GM12878 (cell line): ENCODE data around the gene MBOAT7. TPM values are rescaled to one million over a fixed set of nuclear protein-coding genes. Genes with fewer than 3 reads are reported as not detected.

Experiments used
- ATAC-seq: fragments of 200-7000 bp; cut with Tn5 transposase; 3 replicates; pipeline ENCODE4 v1.9.1; 2020; ENCODE audit warnings: mild to moderate bottlenecking, moderate library complexity
- BruUV-seq: library from RNA; stranded (reverse); fragments of 400-500 nt; replicated peaks from 2 replicates; lab custom pipeline; 2021; lab: Mats Ljungman, UMichigan
- CTCF ChIA-PET: fragments of 300-600 bp; sonication (Branson Sonifier 250); formaldehyde crosslinking; extraction: SDS; loops from one replicate; lab custom pipeline; 2021; ENCODE audit warnings: inconsistent platforms; lab: Yijun Ruan, JAX
- POLR2A ChIA-PET: fragments of 350-600 bp; formaldehyde crosslinking; extraction: SDS; loops from one replicate; lab custom pipeline; 2021; ENCODE audit warnings: inconsistent platforms; lab: Charles Lee
- RAD21 ChIA-PET: fragments of 300-600 bp; sonication (Branson Sonifier 250); formaldehyde crosslinking; loops from one replicate; lab custom pipeline; 2023; ENCODE audit warnings: antibody characterized with exemption; ENCODE audit not compliant: unreplicated experiment; lab: Charles Lee
- SMC1A ChIA-PET: fragments of 300-600 bp; sonication (Branson Sonifier 250); formaldehyde crosslinking; loops from one replicate; lab custom pipeline; 2023; ENCODE audit not compliant: unreplicated experiment, uncharacterized antibody; lab: Charles Lee
- DNase-seq: peaks from one replicate; pipeline ENCODE4 v3.0.0-alpha.2; 2011; ENCODE audit warnings: low read depth, low spot score
- FAIRE-seq: peaks from 3 replicates; lab custom pipeline; 2011; peaks lifted over from hg19 to GRCh38; lab: Jason Lieb, UNC
- H2AFZ ChIP-seq: 2 replicates; pipeline ENCODE4 v1.6.0; 2011; ENCODE audit warnings: low read depth, low read length, control low read depth; ENCODE audit not compliant: control insufficient read depth
- H3K27ac ChIP-seq: 2 replicates; pipeline ENCODE4 v1.5.1; 2011; ENCODE audit warnings: control low read depth; ENCODE audit not compliant: control insufficient read depth, insufficient read depth
- H3K27me3 ChIP-seq, 2 experiments: replicated peaks in 1 of 2; 2 replicates each; pipeline versions ENCODE4 v1.6.0 to v1.6.1; 2011; ENCODE audit warnings: low read length in 1 of 2; ENCODE audit not compliant: control insufficient read depth in 2 of 2, insufficient read depth in 2 of 2
- H3K36me3 ChIP-seq, 2 experiments: 2 replicates each; pipeline ENCODE4 v1.5.1; 2011; ENCODE audit warnings: low read length in 1 of 2; ENCODE audit not compliant: control insufficient read depth in 2 of 2, insufficient read depth in 2 of 2
- H3K4me1 ChIP-seq: 2 replicates; pipeline ENCODE4 v1.6.1; 2011; ENCODE audit warnings: mild to moderate bottlenecking, low read length, moderate library complexity, mixed read lengths; ENCODE audit not compliant: control insufficient read depth, insufficient read depth
- H3K4me2 ChIP-seq: 2 replicates; pipeline ENCODE4 v1.6.0; 2011; ENCODE audit warnings: control low read depth; ENCODE audit not compliant: control insufficient read depth, insufficient read depth
- H3K4me3 ChIP-seq: fragments of 200-600 bp; sonication (generic); 2 replicates; pipeline ENCODE4 v1.5.1; 2016
- H3K79me2 ChIP-seq: 2 replicates; pipeline ENCODE4 v1.6.0; 2011; ENCODE audit warnings: low read length; ENCODE audit not compliant: control insufficient read depth, insufficient read depth
- H3K9ac ChIP-seq: 2 replicates; pipeline ENCODE4 v1.8.0; 2011; ENCODE audit warnings: low read length, control low read depth, mixed read lengths; ENCODE audit not compliant: control insufficient read depth, insufficient read depth
- H3K9me3 ChIP-seq: replicated peaks from 3 replicates; pipeline ENCODE4 v1.5.1; 2011; ENCODE audit warnings: mild to moderate bottlenecking, low read length; ENCODE audit not compliant: control insufficient read depth, insufficient read depth
- H4K20me1 ChIP-seq: 2 replicates; pipeline ENCODE4 v1.6.0; 2011; ENCODE audit not compliant: control insufficient read depth, insufficient read depth
- BACH1 ChIP-seq: fragments of 450-650 bp; IDR thresholded peaks from 2 replicates; pipeline ENCODE4 v1.6.1; 2017; ENCODE audit warnings: mild to moderate bottlenecking, borderline replicate concordance
- CBX3 ChIP-seq: fragments of 200-600 bp; sonication (generic); IDR thresholded peaks from 2 replicates; pipeline ENCODE4 v1.6.1; 2016; ENCODE audit warnings: low read depth, borderline replicate concordance
- FOXM1 ChIP-seq: IDR thresholded peaks from 2 replicates; pipeline ENCODE4 v1.6.1; 2012; ENCODE audit warnings: low read depth, mild to moderate bottlenecking, inconsistent platforms, low read length, moderate library complexity
- IKZF1 ChIP-seq: fragments of 450-650 bp; conservative IDR thresholded peaks from 2 replicates; pipeline ENCODE4 v1.6.1; 2017; ENCODE audit warnings: antibody characterized with exemption, mild to moderate bottlenecking
- MTA3 ChIP-seq: IDR thresholded peaks from 2 replicates; pipeline ENCODE4 v1.6.1; 2012; ENCODE audit warnings: low read length, inconsistent platforms, borderline replicate concordance
- PAX5 ChIP-seq: IDR thresholded peaks from 2 replicates; pipeline ENCODE4 v1.6.1; 2011; ENCODE audit warnings: low read depth, low read length, borderline replicate concordance
- SIX5 ChIP-seq: IDR thresholded peaks from 2 replicates; pipeline ENCODE4 v1.6.1; 2011; ENCODE audit warnings: mild to moderate bottlenecking, low read depth, low read length, moderate library complexity; ENCODE audit not compliant: severe bottlenecking
- SMAD1 ChIP-seq: fragments of 450-650 bp; IDR thresholded peaks from 2 replicates; pipeline ENCODE4 v1.6.1; 2018; ENCODE audit warnings: mild to moderate bottlenecking, low read depth; ENCODE audit not compliant: partially characterized antibody
- SREBF1 ChIP-seq: IDR thresholded peaks from 2 replicates; pipeline ENCODE4 v1.6.1; 2012; ENCODE audit warnings: mild to moderate bottlenecking, low read length
- WGBS: methylation state at CpG from one replicate; pipeline ENCODE4 v1.1.6; 2016; ENCODE audit warnings: low lambda C conversion rate; ENCODE audit not compliant: insufficient replicate concordance, insufficient coverage; ENCODE audit errors: missing lambda C conversion rate; 5-methylcytosine and 5-hydroxymethylcytosine counted together
- in situ Hi-C: fragments of 300-500 bp; cut with MboI; formaldehyde crosslinking; loops from 9 replicates; pipeline ENCODE4 v1.14.3; 2018; ENCODE audit warnings: mixed read lengths
- intact Hi-C: fragments of 100-400 bp; cut with micrococcal nuclease; formaldehyde crosslinking; loops from one replicate; pipeline ENCODE4 v1.14.2; 2022; ENCODE audit not compliant: unreplicated experiment
- polyA plus RNA-seq, 11 experiments: library from polyadenylated mRNA; depleted of rRNA in 4 of 11; unstranded in 6 of 11; stranded (reverse) in 5 of 11; fragments of >200 nt; fragmentation: Nextera tagmentation in 4 of 11; fragmentation: Illumina TruSeq in 1 of 11; extraction: Ambion mirVana in 4 of 11; extraction: Trizol in 1 of 11; gene quantifications; 1 replicate in 1 of 11; 2 replicates in 10 of 11; pipeline versions ENCODE4 v1.2.1 to v1.2.3, GENCODE V29; 2011 to 2016; ENCODE audit warnings: inconsistent platforms in 2 of 11, missing spikeins in 2 of 11, low read depth in 1 of 11
- total RNA-seq, 4 experiments: library from RNA; depleted of rRNA in 3 of 4; stranded (reverse); fragments of >200 nt in 3 of 4; fragmentation: Illumina TruSeq in 1 of 4; extraction: Trizol in 1 of 4; gene quantifications; 2 replicates each; pipeline versions ENCODE4 v1.2.1 to v1.2.3, GENCODE V29; 2013 to 2021
- TF ChIP-seq, protein P1 (sequence below): fragments of 450-650 bp; formaldehyde crosslinking; IDR thresholded peaks from 2 replicates; pipeline ENCODE4 v1.4.0; 2022; ENCODE audit warnings: mild to moderate bottlenecking, moderate library complexity
- TF ChIP-seq, protein P2 (sequence below): fragments of 450-650 bp; formaldehyde crosslinking; IDR thresholded peaks from 2 replicates; pipeline ENCODE4 v1.5.0; 2022; ENCODE audit warnings: mild to moderate bottlenecking, missing genetic modification characterization

Gene MBOAT7
- total and polyA plus RNA-seq, 10 of the 15 experiments (the other 5 are each of a cell fraction or from before 2014, with no cell fraction given) = 0.69 to 44.5 (median 21.7) TPM

DNA sequence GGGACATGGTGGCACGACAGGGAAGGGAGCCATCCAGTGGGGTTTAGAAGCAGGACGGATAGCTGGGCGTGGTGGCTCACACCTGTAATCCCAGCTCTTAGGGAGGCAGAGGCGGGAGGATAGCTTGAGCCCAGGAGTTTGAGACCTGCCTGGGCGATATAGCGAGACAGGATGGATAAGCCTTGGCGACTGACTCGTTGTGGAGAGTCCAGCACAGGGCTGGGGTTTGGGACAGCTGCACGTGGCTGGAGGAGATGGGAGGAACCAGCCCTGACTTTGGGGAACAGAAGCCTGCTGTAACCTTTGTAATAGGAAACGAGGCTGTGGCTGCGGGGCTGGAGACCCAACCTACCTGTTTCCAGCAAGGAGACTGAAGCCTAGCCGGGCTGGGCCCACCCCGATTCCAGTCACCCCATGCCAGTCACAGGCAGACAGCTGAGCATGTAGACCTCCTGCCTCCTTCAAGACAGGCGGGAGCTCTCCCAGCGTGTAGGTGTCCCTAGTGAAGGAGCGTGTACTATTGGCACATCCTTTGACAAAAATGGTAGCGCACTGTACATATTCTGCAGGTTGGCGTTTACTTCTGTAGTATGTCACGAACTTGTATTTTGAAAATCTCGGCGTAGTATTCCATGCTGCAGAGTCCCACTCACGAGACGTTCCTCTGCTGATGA, 37.9 kb downstream of the MBOAT7 start (continued):
- no peak for TF ChIP-seq CBX3
- no peak for TF ChIP-seq FOXM1
- TF ChIP-seq, protein P1, sequence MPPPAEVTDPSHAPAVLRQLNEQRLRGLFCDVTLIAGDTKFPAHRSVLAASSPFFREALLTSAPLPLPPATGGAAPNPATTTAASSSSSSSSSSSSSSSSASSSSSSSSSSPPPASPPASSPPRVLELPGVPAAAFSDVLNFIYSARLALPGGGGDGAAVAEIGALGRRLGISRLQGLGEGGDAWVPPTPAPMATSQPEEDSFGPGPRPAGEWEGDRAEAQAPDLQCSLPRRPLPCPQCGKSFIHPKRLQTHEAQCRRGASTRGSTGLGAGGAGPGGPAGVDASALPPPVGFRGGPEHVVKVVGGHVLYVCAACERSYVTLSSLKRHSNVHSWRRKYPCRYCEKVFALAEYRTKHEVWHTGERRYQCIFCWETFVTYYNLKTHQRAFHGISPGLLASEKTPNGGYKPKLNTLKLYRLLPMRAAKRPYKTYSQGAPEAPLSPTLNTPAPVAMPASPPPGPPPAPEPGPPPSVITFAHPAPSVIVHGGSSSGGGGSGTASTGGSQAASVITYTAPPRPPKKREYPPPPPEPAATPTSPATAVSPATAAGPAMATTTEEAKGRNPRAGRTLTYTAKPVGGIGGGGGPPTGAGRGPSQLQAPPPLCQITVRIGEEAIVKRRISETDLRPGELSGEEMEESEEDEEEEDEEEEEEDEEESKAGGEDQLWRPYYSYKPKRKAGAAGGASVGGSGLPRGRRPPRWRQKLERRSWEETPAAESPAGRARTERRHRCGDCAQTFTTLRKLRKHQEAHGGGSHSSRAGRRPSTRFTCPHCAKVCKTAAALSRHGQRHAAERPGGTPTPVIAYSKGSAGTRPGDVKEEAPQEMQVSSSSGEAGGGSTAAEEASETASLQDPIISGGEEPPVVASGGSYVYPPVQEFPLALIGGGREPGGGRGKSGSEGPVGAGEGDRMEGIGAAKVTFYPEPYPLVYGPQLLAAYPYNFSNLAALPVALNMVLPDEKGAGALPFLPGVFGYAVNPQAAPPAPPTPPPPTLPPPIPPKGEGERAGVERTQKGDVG (CRISPR knock-in tag) = no peak
- TF ChIP-seq BACH1 = no peak
- no peak for TF ChIP-seq IKZF1
- TF ChIP-seq SIX5 = no peak
- no peak for TF ChIP-seq SREBF1

- Histone ChIP-seq H4K20me1 (no peaks in the 10 kb centered on the region), H3K4me1 (no peaks in the 10 kb centered on the region), H3K9me3 (no peaks in the 10 kb centered on the region), H3K79me2 (no peaks in the 10 kb centered on the region), H3K4me3 (no peak overlapping the region), H3K27ac (no peak overlapping the region), H3K4me2 (no peak overlapping the region), H2AFZ (no peak overlapping the region), H3K27me3 (no peaks in the 10 kb centered on the region), H3K36me3 (peaks cover 32 to 42% of the 10 kb centered on the region in 2 experiments; a peak in 3 of 4 replicates), H3K9ac (no peak overlapping the region)
- ATAC-seq = no peak
- ChIA-PET SMC1A (interaction anchor here (1.5 kb wide), 1 partner anchor 88 kb away, joined by 5 read pairs; no protein-coding TSS in a partner anchor), CTCF (no interaction called here), POLR2A (interaction anchor here (2.0 to 3.1 kb wide), 2 partner anchors 10 to 12 kb away, joined by 6 to 8 read pairs; partner anchors contain the start of gene LENG1), RAD21 (interaction anchor here (1.3 kb wide), 1 partner anchor 12 kb away, joined by 3 read pairs; the partner anchor contains the start of gene CNOT3)
- intact Hi-C loops (no loop called here), in situ Hi-C loops (loop anchor here (25.0 kb wide), 1 partner anchor 1513 kb away; the partner anchor contains the start of gene U2AF2)
- DNase-seq = no peak
- FAIRE-seq = no peak
- 79% methylated on average over 11 of the region's 12 CpGs for WGBS
- BruUV-seq = no TSS peak
- TF ChIP-seq, protein P2, sequence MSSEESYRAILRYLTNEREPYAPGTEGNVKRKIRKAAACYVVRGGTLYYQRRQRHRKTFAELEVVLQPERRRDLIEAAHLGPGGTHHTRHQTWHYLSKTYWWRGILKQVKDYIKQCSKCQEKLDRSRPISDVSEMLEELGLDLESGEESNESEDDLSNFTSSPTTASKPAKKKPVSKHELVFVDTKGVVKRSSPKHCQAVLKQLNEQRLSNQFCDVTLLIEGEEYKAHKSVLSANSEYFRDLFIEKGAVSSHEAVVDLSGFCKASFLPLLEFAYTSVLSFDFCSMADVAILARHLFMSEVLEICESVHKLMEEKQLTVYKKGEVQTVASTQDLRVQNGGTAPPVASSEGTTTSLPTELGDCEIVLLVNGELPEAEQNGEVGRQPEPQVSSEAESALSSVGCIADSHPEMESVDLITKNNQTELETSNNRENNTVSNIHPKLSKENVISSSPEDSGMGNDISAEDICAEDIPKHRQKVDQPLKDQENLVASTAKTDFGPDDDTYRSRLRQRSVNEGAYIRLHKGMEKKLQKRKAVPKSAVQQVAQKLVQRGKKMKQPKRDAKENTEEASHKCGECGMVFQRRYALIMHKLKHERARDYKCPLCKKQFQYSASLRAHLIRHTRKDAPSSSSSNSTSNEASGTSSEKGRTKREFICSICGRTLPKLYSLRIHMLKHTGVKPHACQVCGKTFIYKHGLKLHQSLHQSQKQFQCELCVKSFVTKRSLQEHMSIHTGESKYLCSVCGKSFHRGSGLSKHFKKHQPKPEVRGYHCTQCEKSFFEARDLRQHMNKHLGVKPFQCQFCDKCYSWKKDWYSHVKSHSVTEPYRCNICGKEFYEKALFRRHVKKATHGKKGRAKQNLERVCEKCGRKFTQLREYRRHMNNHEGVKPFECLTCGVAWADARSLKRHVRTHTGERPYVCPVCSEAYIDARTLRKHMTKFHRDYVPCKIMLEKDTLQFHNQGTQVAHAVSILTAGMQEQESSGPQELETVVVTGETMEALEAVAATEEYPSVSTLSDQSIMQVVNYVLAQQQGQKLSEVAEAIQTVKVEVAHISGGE (CRISPR knock-in tag) = no peak
- TF ChIP-seq SMAD1 = no peak
- TF ChIP-seq PAX5 = no peak
- no peak for TF ChIP-seq MTA3
Measured at GRCh38 chr19:54149021-54149812, 40.2 kb downstream of the MBOAT7 start.
